Choroid plexus epithelial cell (primary cell): Measurements from ENCODE around the gene C12orf60.

Experiments
- DNase-seq: peaks from one replicate; pipeline ENCODE4 v3.0.0-alpha.2; 2010; ENCODE audit warnings: low read depth
- H3K4me3 ChIP-seq: 2 replicates; pipeline ENCODE4 v1.5.1; 2011; ENCODE audit warnings: low read depth, mild to moderate bottlenecking, control low read depth, low read length, moderate library complexity
- TF ChIP-seq, protein P1 (sequence below): conservative IDR thresholded peaks from 2 replicates; pipeline ENCODE4 v1.5.1; 2011; ENCODE audit warnings: low read depth, mild to moderate bottlenecking, control low read depth, inconsistent platforms, low read length, moderate library complexity

The C12orf60 gene

DNA sequence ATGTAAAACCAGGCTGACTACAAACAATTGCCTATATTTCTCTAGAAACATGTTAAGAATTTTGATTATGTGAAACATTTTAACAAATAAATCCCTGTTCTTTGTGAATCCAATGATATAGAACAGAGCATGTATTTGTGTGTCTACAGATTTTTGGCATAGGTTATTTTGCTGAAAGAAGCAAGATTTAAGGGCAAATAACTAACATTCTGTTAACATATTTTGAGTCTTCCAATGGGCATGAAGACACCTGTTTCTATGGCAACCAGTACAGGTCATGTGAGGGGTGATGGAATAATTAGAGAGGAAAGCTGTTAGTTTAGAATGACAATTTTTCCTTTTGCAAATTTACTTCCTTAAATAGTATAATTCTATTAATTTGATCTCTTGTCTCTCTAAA is 31.0 kb downstream of the C12orf60 start:
- TF ChIP-seq, protein P1, sequence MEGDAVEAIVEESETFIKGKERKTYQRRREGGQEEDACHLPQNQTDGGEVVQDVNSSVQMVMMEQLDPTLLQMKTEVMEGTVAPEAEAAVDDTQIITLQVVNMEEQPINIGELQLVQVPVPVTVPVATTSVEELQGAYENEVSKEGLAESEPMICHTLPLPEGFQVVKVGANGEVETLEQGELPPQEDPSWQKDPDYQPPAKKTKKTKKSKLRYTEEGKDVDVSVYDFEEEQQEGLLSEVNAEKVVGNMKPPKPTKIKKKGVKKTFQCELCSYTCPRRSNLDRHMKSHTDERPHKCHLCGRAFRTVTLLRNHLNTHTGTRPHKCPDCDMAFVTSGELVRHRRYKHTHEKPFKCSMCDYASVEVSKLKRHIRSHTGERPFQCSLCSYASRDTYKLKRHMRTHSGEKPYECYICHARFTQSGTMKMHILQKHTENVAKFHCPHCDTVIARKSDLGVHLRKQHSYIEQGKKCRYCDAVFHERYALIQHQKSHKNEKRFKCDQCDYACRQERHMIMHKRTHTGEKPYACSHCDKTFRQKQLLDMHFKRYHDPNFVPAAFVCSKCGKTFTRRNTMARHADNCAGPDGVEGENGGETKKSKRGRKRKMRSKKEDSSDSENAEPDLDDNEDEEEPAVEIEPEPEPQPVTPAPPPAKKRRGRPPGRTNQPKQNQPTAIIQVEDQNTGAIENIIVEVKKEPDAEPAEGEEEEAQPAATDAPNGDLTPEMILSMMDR: no peak
- DNase-seq: peak; percentile 44
- no peak overlapping the region for H3K4me3 ChIP-seq

- peak; percentile 89 for DNase-seq
- TF ChIP-seq, protein P1: no peak
- H3K4me3 ChIP-seq: no peak overlapping the region
These were observed 33.1 kb downstream of the C12orf60 start for GRCh38 chr12:14836336-14837210.

- TF ChIP-seq, protein P1: no peak
- no peak overlapping the region for H3K4me3 ChIP-seq
- no peak for DNase-seq
These were observed 35.8 kb downstream of the C12orf60 start for GRCh38 chr12:14839262-14839661.

- no peak for DNase-seq
- H3K4me3 ChIP-seq: no peak overlapping the region
- TF ChIP-seq, protein P1: no peak
These were observed 37.1 kb downstream of the C12orf60 start for GRCh38 chr12:14840616-14841015.

DNA sequence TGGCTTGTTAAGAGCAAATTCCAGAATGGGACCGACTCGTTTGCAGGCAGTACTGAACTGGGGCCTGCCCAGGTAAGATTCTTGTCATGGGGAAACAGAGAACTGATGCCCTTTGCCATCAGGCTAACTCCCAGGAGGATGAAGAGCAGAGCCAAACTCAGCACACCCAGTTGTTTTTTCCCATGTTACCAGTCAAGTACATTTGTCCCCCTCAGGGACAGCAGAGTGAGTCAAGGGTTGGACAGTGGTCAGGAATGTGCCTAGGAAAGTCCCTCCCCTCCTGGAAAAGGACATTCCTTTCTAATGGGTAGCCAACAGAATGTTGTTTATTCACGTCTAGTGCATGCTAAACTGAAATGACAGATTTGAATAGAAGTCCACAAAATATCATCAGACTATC is 38.3 kb downstream of the C12orf60 start:
- DNase-seq: peak; percentile 53

GRCh38 chr12:14842315-14842714 is 38.8 kb downstream of the C12orf60 start:
- no peak for DNase-seq
- H3K4me3 ChIP-seq: no peak overlapping the region
- TF ChIP-seq, protein P1: no peak

More for the DNA sequence above, 38.3 kb downstream of the C12orf60 start:
- H3K4me3 ChIP-seq: no peak overlapping the region
- TF ChIP-seq, protein P1: no peak

GRCh38 chr12:14843425-14843887 is 40.0 kb downstream of the C12orf60 start, which contains the start of gene ART4:
TSS of gene ART4 (minus strand) at chr12:14843526. CDS start at chr12:14843113, 413 bp downstream.
- no peak within 1 kb of the TSS for H3K4me3 ChIP-seq
- DNase-seq: no peak
- TF ChIP-seq, protein P1: no peak
